NCI-H82 treated with DMSO at 0.1 percent for 48 hours (cell line): ENCODE results near the gene GRHL1.
"Not testable (repeated sequence)": the region's sequence is repeated elsewhere in the genome, so short reads cannot be mapped to it uniquely, and the experiment has no call there.

ENCODE experiments used
- DNase-seq: peaks from one replicate; lab custom pipeline; 2025; ENCODE audit not compliant: unreplicated experiment; lab: John Stamatoyannopoulos, UW

GRHL1 gene

DNA sequence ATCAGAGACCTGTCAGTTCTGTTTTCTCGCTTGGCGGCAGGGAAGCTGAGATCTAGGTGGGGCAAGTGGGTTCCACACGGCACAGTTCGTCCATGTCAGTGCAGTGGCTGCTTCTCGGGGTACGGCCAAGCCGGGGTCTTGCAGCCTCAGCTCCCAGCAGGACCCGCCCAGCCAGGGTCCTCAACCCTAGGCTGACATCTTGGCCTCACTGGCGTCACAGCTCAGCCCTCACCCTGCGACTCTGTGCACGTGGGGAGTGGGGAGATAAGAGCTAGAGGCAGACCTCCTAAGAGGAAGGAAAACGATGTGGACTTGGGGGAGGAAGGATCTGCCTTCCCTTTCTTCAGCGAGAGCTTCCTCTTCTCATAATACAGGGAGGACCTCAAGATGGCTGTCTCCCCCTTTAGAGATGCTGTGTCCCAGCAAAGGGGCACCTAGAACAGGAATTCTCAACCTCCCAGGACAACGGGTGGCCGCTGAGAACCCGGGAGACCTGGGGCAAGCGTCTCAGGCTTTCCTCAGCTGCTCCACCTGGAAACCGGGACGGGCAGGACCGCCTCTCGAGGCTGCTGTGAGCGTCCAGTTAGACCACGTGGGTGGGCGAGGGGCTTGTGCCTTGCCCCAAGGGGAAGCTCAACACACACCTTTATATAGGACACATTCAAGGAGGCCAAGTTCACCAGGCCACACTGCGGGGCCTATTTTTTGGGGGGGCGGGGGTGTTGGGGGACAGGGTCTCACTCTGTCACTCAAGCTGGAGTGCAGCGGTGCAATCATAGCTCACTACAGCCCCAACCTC, 68.3 kb downstream of the GRHL1 start:
- DNase-seq, result no peak

DNA sequence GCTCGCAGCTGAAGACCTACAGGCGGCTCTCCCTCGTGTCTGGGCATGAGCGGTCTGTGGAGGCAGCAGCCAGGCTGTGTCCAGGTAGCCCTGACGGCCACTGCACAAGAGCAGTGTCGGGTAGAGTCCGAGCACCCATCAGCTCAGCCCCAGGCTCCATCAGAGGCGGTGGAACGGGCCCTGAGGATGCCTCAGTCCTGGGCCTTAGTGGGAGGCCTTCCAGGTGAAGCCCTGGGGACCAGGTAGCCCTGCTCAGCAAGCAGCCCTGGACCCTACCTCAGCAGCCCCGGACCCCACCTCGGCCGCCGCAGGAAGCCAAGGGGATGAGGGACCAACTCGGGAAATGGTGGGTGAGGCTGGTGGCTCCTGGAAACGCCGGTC, 70.5 kb downstream of the GRHL1 start:
- DNase-seq, result no peak

DNA sequence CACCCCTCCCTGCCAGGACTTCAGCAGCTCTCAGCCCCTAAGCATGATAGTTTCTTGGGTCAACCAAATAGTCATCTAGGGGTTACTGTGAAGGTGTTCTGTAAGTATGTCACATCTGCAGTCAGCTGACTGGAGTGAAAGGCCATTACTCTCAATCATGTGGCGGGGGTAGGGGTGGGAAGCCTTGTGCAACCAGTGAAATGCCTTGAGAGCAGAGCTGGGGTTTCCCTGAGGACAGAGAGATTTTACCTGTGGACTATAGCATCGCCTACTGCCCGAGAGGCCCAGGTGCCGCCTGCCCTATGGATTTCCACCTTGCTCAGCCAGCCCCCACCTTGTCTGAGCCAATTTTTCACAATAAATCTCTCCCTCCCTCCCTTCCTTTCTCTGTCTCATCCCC, 71.0 kb downstream of the GRHL1 start:
- DNase-seq, result no peak

DNA sequence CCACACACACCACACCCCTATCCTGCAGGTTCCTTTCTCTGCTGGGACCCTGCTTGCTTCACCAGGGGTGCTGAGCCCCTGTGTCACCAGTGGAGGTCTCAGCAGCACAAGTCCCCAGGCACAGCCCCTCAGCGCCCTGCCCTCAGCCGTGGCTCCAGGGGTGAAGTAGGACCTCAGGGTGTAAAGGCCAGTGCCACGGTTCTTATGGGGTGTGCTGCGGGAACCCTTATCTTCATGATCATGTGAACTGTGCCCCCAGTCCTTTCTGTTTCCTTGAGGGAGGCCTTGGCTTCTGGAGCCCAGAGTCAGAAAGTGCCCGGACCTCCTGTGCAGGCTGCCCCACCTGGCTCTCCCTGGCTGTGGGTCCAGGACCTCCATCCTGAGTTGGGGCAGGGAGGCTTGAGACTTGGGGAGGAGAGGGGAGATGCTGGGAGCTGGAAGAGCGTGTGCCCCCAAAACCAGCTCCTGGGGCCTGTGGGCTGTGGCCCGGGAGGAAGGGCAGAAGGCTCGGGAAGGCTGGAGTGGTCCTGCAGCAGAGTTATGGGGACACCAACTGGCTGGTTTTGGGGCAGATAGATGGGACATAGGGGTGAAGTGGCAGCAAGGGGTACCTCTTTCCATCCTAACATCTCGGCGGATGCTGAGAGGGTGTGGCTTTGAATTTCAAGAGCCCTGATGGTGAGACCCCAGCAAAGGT, 71.6 kb downstream of the GRHL1 start:
- no peak for DNase-seq

DNA sequence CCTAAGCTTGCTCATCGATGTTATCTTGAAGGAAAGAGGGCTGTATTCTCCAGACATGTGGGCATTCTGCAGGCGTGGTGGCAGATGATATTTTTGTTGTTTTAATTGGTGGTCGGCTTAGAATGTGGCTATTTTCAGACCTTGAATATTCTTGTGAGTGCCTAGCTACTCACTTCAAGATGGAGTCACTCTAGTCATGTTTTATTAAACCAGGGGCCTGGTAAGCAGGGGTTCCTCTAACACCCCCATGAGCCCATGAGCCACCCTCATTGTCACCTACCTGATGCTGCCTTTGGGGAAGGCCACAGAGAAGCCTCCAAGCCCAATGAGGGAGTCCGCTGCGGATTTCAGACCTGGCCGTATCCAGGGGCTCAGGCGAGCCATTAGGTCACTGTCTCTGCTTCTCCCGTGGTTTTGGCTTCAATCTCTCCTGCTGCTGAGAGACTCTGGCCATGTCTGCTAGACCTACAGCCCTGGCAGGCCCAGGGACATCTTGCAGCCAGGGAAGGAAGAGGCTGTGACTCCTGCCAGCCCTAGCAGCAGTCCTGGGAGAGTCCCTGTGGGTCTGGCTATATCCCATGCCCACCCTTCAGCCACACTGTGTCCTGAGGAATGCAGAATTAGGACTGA, 75.6 kb downstream of the GRHL1 start:
- no peak for DNase-seq

DNA sequence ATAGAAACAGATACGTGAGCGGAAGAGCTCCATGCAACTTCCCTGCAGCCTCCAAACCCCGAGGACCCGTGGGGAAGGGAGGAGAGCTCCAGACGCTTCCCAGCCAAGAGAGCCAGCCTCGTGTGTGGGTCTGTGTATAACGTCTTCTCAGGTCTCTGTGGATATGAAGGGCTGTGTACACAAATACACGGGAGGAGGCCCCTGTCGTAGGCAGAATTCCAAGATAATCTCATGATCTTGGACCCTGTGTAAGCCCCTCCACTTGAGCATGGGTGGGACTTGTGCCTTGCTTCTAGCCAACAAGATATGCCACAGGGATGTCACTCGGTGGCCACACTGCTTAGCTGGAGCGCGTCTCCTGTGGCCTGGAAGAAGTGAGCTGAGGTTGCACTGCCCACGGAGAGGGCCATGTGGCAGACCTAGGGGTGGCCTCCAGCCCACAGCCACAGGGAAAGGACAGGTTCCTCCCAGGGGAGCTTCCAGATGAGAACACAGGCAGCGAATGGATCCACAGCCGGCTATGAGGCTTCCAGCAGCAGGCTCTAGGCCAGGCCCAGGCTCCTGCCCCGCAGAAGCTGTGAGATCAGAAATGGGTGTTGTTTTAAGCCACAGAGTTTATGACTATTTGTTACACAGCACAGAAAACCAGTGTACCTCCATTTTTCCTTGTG, 76.3 kb downstream of the GRHL1 start:
- DNase-seq, result no peak

DNA sequence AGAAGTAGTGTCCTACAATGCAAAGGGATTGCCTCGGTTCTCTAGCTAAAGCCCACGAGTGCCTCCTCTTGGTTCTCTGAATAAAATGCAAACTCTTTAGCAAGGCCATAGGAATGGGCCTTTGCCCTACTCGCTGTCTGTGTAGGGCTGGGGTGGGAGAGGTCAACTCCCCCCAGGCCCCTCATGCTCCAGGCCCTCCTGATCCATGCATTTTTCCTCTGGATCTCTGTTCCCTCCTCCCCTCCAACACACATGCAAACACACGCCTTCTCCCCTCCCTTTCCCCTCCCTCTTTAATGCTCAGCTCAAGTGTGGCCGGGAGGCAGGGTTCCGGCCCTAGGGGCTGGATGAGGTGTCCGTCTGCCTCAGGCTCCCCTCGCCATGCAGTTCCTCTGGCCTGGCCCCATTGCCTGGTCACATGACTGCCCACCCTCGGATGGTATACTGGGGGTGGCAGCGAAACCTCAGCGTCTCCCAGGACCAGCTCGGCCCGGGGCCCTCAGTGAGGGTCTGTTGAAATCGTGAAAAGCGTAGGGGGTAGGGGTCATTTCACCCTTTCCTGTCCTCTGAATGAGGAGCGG, 77.0 kb downstream of the GRHL1 start:
- DNase-seq, result no peak

DNA sequence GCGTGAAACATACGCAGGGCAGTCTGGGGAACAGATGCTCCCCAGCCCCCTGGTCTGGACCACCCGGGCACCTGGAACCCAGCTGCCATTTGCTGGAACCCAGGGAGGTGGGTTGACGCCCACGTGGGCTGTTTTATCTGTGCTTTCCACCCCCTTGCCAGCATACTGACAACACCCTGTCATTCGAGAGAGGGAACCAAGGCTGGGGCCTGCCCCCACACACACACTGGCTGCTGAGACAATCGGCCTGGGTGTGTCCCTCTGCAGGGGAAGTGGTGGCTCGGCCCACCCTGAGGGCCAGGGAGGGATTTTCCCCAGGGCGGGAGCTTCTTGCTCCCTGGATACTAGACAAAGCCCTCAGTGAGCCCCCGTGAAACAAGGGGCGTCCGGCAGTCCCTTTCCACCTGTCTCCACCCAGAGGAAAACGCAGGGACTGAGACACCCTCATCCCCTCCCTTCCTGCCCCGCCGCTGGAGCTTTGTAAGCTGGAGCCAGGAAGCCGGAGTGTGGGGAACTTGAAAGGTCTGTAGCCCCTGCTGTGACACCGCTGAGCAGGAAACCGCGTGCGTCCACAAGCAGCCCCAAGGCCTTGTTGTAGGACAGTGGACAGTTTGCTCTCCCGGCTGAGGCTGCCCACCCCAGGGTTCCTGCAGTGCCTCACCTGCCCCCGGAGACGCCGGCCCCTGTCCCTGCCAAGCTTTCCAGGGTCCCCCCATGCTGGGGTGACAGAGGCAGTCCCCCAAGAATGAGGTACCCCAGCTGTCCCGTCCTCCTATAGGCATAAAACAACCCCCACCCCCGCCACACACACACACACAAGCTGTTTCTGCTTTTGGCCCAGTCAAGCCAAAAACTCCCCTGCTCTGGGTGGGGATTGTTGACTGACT, 77.7 kb downstream of the GRHL1 start:
- no peak for DNase-seq

DNA sequence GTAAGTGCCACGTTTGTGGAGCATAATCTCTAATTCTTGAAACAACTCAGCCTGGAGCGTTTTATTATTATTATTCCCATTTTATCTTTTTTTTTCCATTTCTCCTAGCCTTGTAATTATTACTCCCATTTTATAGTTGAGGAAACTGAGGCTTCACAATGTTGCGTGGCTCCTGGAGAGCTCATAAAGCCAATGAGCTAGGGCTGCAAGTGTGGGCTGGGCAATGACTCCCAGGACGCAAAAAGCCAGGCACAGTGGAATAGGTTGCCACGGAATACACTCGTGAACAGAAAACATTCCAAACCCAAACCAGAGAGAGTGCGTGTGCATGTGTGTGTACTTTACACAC, 78.4 kb downstream of the GRHL1 start:
- DNase-seq, result no peak

DNA sequence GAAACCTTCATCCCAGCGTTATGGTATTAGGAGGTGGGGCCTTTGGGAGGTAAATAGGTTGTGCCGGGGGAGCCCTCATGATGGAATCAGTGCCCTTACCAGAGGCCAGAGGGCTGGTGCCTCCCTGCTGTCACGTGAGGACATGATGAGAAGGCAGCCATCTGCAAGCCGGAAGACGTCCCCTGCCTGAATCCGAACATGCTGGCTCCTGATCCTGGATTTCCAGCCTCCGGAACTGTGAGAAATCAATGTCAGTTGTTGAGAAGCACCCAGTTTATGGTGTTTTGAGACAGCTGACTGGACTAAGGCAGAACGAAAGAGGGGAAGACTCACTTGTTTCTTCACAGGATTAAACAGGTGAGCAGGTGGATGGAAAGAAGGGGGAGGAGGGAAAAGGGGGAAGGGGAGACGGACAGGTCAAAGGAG, 78.8 kb downstream of the GRHL1 start:
- peak; percentile 30 for DNase-seq

DNA sequence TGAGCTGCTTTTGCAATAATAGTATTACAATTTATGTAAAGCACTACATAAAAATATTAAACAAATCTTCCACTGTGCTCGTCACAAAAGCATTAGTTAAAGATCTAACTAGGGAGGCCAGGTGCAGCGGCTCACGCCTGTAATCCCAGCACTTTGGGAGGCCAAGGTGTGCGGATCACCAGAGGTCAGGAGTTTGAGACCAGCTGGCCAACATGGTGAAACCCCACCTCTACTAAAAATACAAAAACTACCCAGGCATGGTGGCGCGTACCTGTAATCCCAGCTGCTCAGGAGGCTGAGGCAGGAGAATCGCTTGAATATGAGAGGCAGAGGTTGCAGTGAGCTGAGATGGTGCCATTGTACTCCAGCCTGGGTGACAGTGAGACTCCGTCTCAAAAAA, 79.3 kb downstream of the GRHL1 start:
- not testable (repeated sequence) for DNase-seq

DNA sequence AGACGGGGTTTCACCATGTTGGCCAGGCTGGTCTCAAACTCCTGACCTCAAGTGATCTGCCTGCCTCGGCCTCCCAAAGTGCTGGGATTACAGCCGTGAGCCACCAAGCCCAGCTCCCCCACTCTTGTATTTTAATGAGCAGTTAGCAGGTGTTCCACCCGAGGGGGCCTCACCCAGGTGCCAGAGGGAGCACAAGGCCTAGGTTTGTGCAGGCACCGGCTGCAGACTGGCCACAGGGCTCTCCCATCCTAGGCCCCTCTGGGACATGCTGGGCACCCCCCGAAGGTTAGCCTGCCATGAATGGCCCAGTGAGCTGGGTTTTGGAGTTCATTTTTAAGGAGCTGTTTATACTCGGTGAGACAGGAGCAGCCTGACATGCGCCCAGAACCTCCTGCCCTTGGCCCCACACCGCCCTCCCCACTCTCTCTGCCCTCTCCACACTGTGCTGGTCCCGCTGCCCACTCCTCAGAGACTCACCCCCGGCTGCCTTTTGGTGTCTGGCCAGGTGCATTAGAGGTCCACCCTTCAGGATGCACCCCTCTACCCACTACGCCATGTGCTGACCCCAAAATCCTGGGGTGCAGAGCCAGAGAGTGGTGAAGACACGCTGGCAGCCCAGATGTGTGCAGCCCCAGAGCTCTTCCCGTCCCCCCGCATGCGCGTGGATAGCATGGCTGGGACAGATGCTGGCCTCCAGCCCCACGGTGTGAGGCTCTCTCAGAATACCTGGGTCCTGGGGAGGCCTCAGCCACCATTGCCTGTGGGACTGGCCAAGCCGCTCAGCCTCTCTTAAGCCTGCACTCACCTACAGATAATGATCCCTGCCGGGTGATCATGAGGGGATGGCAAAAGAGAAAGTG, 80.6 kb downstream of the GRHL1 start:
- no peak for DNase-seq

DNA sequence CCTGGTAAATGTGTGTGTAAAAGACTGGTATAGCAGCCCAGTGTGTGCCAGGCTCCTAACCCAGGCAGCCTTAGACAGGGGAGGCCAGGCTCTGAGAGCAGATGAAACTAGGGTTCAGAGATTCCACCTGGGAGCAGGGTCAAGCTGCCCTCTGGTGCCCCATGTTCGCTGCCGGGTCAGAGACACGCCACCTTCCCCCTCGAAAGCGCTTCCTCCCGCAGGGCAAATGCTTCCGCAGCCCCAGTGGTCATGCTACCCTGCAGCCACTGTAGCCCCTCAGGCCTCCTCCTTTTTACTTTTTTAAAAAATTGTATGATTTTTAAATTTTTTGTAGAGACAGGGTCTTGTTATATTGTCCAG, 81.2 kb downstream of the GRHL1 start:
- DNase-seq, result no peak

DNA sequence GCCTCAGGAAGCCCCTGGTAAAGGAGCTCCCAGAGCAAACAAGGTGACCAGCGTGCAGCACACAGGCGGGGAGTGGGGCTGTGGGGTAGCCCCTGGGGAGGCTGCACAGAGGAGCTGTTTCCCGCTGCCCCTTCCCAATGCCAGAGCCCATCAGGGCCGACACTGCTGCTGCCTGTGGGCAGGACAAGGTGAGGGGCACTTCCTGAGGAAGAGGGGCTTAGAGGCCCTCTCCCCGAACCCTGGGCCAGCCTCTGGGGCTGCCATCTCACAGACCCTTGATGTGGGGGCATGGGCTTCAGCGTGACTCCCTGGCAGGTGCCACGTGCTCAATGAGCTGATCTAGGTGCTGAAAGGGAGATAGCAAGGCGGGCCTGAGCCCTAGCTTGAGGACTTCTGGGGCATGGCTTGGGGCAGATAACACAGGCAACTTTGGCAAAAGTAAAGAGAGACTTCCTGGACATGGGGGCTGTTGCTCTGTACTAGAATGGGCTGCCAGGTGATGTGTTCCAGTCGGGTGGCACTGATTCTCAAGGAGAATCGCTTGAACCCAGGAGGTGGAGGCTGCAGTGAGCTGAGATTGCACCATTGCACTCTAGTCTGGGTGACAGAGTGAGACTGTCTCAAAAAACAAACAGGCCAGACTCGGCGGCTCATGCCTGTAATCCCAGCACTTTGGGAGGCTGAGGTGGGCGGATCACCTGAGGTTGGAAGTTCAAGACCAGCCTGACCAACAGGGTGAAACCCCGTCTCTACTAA, 81.9 kb downstream of the GRHL1 start:
- DNase-seq, result no peak

DNA sequence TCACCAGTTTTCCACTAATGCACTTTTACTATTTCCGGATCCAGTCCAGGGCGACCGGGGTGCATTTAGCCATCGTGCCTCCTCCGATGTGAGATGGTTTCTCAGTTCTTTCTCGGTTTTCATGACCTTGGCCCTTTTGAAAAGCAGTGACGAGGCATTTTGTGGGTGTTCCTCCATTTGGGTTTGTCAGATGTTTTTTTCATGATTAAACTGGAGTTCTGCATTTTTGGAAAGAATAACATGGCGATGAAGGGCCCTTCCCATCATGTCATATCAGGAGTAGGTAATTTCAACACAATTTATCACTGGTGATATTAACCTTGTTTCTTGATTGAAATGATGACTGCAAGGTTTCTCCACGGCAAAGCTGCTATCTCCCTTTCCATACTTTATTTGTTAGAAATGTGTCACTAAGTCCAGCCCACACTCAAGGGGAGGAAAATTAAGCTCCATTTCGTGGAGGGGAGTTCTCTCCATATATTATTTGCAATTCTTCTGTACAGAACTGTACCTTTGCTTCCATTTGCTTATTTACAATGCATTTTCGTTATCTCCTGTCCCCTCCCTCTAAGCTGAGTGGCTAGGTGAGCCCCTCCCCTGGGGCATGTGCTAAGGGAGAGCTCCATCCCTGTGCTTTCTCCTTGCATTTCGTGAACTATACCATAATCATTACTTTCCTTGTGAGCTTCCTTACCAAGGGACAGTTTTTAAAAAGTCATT, 83.0 kb downstream of the GRHL1 start:
- no peak for DNase-seq

DNA sequence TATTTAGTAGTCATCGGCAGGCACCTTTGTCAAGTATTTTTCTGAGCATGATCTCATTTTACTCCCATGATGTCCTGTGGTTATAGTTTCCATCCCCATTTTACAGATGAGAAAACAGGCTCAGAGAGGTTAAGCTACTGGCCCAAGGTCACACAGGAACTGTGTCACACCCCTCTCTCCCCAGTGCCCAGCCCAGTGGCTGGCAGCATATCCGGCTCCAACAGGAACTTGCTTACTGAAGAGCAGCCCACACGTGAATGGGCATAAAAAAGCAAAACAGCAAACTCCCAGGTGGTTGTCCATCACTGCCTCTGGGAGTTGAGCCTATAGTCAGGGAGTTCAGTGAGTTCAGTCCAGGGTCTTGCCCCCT, 83.5 kb downstream of the GRHL1 start:
- DNase-seq, result no peak

DNA sequence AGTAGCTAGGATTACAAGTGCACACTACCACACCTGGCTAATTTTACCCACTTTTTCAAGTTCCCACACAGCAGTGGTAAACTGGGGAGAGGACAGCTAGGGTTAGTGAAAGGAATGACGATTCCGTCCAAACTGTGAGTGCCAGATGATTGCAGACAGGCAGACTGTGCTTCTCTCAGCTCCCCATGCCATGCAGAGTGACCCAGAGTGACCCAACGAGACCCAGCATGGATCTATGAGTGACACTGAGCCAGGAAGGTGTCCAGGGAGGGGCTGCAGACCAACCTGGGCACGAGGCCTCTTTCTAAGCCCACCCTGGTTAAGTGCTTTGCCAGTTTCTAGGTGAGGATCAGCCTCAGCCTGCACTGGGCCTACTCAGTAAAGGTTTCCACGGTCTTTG, 84.1 kb downstream of the GRHL1 start:
- no peak for DNase-seq
